Heart left ventricle (tissue), 13 donors: Measurements from ENCODE around the gene ITM2C.

Experiments used
- POLR2A ChIP-seq, 2 donors: fragments of 450-650 bp; IDR thresholded peaks; one replicate each; pipeline ENCODE4 v1.6.1; 2017; ENCODE audit warnings: antibody characterized with exemption in 2 of 2, mild to moderate bottlenecking in 2 of 2, moderate library complexity in 2 of 2
- TF ChIP-seq, protein P1 (sequence below), 12 donors: fragments of 200-600 bp; sonication (generic) in 4 of 12; IDR thresholded peaks; one replicate each; pipeline versions ENCODE4 v1.5.0 to v1.8.0; 2018 to 2022; ENCODE audit warnings: antibody characterized with exemption in 12 of 12, mild to moderate bottlenecking in 5 of 12
- donor health status: ischemic (EF 13 %, LVEDD 7.1; RV severe dilation, severe dysfunction).
- donor health status: DM: no; HTN: yes; CAD: no.
- donor health status: DM: no; HTN: no; CAD: no.
- donor health status: ischemic (EF 25% LVEDD 6.9; RV normal size, moderate dysfunction).
- donor health status: ischemic (EF 25% LVEDD 5.7; RV mildly dilated, moderate dysfunction).
- donor health status: ischemic (EF 35%, LVEDD 5.7; RV mildly dilated, moderate dysfunction).
- donor health status: nonischemic (EF 11% LVEDD 7.7; RV severe dilation, severe dysfunction).
- donor health status: DM: yes; HTN: yes; CAD: no.
- donor health status: PGD.
- donor health status: ischemic (EF 29% LVEDD 5.4; RV normal size, mild dysfunction).
- donor health status: nonischemic (EF 23%, LVEDD 6.1; RV moderate dilation, normal function).

- TF ChIP-seq, protein P1, sequence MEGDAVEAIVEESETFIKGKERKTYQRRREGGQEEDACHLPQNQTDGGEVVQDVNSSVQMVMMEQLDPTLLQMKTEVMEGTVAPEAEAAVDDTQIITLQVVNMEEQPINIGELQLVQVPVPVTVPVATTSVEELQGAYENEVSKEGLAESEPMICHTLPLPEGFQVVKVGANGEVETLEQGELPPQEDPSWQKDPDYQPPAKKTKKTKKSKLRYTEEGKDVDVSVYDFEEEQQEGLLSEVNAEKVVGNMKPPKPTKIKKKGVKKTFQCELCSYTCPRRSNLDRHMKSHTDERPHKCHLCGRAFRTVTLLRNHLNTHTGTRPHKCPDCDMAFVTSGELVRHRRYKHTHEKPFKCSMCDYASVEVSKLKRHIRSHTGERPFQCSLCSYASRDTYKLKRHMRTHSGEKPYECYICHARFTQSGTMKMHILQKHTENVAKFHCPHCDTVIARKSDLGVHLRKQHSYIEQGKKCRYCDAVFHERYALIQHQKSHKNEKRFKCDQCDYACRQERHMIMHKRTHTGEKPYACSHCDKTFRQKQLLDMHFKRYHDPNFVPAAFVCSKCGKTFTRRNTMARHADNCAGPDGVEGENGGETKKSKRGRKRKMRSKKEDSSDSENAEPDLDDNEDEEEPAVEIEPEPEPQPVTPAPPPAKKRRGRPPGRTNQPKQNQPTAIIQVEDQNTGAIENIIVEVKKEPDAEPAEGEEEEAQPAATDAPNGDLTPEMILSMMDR (IDR thresholded peaks at IDR 0.05): no peak
- TF ChIP-seq POLR2A (IDR thresholded peaks at IDR 0.05): no peak
Observed at GRCh38 chr2:230887342-230887741, 22.6 kb downstream of the ITM2C start.
